GM19452 (cell line): ENCODE results near the gene RADIL.
"Not testable (repeated sequence)": the region's sequence is repeated elsewhere in the genome, so short reads cannot be mapped to it uniquely, and the experiment has no call there.

Source experiments
- ATAC-seq: cut with Tn5 transposase; IDR thresholded peaks from one replicate; pipeline ENCODE4 v1.9.1; 2021; ENCODE audit not compliant: unreplicated experiment

RADIL gene

GRCh38 chr7:4815609-4816418 is 67.7 kb downstream of the RADIL start:
- ATAC-seq, result no peak

- ATAC-seq, result no peak
Measured at GRCh38 chr7:4815121-4815520, 68.4 kb downstream of the RADIL start.

- no peak for ATAC-seq
Measured at GRCh38 chr7:4814433-4814832, 69.1 kb downstream of the RADIL start.

- no peak for ATAC-seq
Measured at GRCh38 chr7:4809666-4810065, 73.8 kb downstream of the RADIL start.

- no peak for ATAC-seq
Measured at GRCh38 chr7:4809091-4809591, 74.4 kb downstream of the RADIL start.

GRCh38 chr7:4808565-4808964 is 75.0 kb downstream of the RADIL start:
- ATAC-seq, result no peak

- ATAC-seq, result no peak
Measured at GRCh38 chr7:4808026-4808425, 75.5 kb downstream of the RADIL start.

GRCh38 chr7:4807598-4808016 is 75.9 kb downstream of the RADIL start:
- no peak for ATAC-seq

GRCh38 chr7:4806983-4807597 is 76.4 kb downstream of the RADIL start:
- no peak for ATAC-seq

- no peak for ATAC-seq
Measured at GRCh38 chr7:4805984-4806300, 77.6 kb downstream of the RADIL start.

GRCh38 chr7:4805110-4805983 is 78.2 kb downstream of the RADIL start:
- ATAC-seq, result no peak

- no peak for ATAC-seq
Measured at GRCh38 chr7:4803397-4804241, 79.9 kb downstream of the RADIL start.

- ATAC-seq, result not testable (repeated sequence)
Measured at GRCh38 chr7:4802577-4802976, 80.9 kb downstream of the RADIL start.

- no peak for ATAC-seq
Measured at GRCh38 chr7:4801839-4802231, 81.7 kb downstream of the RADIL start.

- ATAC-seq, result no peak
Measured at GRCh38 chr7:4800926-4801838, 82.3 kb downstream of the RADIL start.

GRCh38 chr7:4800487-4800886 is 83.0 kb downstream of the RADIL start:
- ATAC-seq, result no peak

GRCh38 chr7:4799508-4800268 is 83.8 kb downstream of the RADIL start:
- no peak for ATAC-seq

GRCh38 chr7:4798706-4799235 is 84.7 kb downstream of the RADIL start:
- no peak for ATAC-seq
